GM12865 (cell line): ENCODE data around the gene VPS8.

Experiments used
- DNase-seq: peaks from one replicate; pipeline ENCODE4 v3.0.0; 2010; ENCODE audit warnings: low read depth
- H3K4me3 ChIP-seq: 2 replicates; pipeline ENCODE4 v1.5.1; 2011; ENCODE audit warnings: mild to moderate bottlenecking, low read depth, low read length, control low read depth
- TF ChIP-seq, protein P1 (sequence below): IDR thresholded peaks from 2 replicates; pipeline ENCODE4 v1.5.1; 2011; ENCODE audit warnings: low read length, control low read depth, low read depth, inconsistent platforms; ENCODE audit not compliant: insufficient read depth; ENCODE audit errors: missing control alignments

VPS8 gene

DNA sequence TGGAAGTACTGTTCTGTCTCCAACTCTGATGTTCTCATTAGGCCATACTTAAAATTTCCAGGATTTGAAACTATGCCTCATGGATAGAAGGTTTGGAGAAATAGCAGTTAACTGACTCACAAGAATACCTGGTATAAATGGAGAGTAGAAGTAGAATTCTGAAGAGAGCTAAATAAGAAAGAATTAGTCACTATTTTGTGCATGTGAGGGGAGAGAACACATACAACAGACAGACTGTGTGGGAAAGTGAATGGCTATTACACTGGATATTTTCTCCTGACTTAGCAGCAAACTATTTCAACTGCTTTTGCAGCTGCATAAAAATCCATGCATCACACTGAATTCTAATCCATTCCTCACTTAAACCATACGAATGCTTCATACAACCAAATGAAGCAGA, 269.6 kb downstream of the VPS8 start:
- no peak for DNase-seq
- TF ChIP-seq, protein P1, sequence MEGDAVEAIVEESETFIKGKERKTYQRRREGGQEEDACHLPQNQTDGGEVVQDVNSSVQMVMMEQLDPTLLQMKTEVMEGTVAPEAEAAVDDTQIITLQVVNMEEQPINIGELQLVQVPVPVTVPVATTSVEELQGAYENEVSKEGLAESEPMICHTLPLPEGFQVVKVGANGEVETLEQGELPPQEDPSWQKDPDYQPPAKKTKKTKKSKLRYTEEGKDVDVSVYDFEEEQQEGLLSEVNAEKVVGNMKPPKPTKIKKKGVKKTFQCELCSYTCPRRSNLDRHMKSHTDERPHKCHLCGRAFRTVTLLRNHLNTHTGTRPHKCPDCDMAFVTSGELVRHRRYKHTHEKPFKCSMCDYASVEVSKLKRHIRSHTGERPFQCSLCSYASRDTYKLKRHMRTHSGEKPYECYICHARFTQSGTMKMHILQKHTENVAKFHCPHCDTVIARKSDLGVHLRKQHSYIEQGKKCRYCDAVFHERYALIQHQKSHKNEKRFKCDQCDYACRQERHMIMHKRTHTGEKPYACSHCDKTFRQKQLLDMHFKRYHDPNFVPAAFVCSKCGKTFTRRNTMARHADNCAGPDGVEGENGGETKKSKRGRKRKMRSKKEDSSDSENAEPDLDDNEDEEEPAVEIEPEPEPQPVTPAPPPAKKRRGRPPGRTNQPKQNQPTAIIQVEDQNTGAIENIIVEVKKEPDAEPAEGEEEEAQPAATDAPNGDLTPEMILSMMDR = no peak
- no peak overlapping the region for H3K4me3 ChIP-seq

- H3K4me3 ChIP-seq = no peak overlapping the region
- DNase-seq = no peak
- TF ChIP-seq, protein P1 = no peak
Observed at GRCh38 chr3:185082149-185082548, 270.2 kb downstream of the VPS8 start.

DNA sequence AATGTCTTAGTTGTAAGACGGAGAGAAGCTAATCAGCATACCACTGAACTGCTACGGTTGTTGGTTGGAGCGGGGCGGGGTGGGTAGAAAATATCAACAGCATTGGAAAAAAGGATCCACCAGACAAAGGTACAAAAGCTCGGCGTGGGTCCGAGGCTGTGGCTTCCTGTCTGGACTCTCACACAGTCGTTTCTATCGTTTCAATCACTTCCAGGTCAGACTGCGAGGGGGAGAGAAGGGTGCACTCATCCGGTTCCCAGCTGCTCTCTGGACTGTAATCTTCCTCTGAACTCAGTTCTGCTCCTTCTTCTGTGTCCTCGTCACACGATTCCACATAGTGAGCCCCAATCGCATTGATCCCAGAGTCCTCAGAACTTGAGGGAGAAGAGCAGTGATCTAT, 270.9 kb downstream of the VPS8 start:
- TF ChIP-seq, protein P1 = no peak
- no peak for DNase-seq
- no peak overlapping the region for H3K4me3 ChIP-seq

GRCh38 chr3:185084402-185084801, 272.4 kb downstream of the VPS8 start:
- no peak for DNase-seq
- no peak overlapping the region for H3K4me3 ChIP-seq
- TF ChIP-seq, protein P1 = no peak

DNA sequence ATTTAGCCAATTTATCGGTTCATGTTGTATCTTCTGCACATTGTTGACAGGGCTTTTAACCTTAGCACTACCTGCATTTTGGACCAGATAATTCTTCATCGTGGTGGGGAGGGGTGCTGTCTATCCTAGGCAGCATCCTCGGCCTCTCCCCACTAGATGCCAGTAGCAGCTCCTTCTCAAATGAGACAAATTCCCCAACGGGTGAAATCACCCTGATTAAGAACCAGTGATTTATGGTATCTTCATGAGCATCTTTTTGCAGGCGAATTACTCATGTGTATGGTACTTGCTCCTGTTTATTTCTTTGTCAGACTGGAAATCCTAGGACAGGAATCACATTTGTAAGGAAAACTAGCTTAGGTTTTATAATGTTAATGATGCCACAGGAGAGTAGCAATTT, 272.9 kb downstream of the VPS8 start:
- H3K4me3 ChIP-seq = no peak overlapping the region
- DNase-seq = no peak
- TF ChIP-seq, protein P1 = no peak

DNA sequence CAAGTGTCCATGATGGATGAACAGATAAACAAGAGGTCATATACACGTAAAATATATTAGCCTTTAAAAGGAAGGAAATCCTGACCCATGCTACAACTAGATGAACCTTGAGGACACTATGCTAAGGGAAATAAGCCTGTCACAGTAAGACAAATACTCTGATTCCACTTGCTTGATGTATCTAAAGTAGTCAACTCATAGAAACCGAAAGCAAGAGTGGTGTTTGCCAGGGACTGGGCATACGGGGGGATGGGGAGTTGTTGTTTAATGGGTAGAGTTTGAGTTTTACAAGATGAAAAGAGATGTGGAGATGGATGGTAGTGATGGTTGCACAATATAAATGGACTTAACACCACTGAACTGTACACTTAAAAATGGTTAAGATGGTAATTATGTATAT, 275.5 kb downstream of the VPS8 start:
- DNase-seq = no peak
- TF ChIP-seq, protein P1 = no peak
- H3K4me3 ChIP-seq = no peak overlapping the region

- H3K4me3 ChIP-seq = no peak overlapping the region
- DNase-seq = no peak
- TF ChIP-seq, protein P1 = no peak
Observed at GRCh38 chr3:185089343-185089742, 277.4 kb downstream of the VPS8 start.
